Measurements from ENCODE around the gene ST3GAL2. TPM values are rescaled to one million over a fixed set of nuclear protein-coding genes. Genes with fewer than 3 reads are reported as not detected.
"Not testable (repeated sequence)": the region's sequence is repeated elsewhere in the genome, so short reads cannot be mapped to it uniquely, and the experiment has no call there.

The ST3GAL2 gene
- total RNA-seq, 2 experiments from 2014 or later: 14.8 to 16.6 TPM

DNA sequence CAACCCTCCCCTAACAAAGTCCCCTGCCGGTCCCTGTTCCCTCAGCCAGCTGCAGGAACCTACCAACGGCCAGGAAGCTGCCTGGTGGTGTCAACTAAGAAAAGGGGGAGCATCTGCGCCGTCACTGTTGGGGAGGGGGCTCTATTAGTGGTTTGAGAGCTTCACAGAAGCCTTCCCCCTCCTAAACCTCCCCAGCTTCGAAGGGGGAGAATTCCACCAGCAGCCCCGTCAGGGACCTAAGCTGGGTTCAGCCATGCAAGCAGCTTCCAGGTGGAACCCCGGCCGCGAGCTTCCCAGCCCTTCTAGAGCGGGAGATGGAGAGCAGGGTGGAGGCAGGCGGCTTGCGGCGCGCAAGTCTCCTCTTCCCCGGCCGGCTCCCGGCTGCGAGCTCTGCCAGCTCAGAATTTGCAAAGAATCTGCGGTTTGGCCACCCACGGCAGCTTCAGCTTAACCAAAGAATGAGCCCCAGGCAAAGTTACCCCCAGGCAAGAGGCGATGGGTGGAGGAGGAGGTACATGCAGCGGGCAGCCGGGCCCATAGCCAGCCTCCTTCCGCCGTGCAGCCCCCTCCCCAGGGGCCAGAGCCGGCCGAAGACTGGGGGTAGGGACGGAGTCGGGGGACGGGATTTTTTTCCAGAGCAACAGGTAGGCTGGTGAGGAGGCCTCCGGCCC, 58.5 kb downstream of the ST3GAL2 start:
- no peaks in the 10 kb centered on the region for H3K9me3 Mint-ChIP-seq (ENCODE audit: low read depth)
- H3K27me3 Mint-ChIP-seq: no peaks in the 10 kb centered on the region

DNA sequence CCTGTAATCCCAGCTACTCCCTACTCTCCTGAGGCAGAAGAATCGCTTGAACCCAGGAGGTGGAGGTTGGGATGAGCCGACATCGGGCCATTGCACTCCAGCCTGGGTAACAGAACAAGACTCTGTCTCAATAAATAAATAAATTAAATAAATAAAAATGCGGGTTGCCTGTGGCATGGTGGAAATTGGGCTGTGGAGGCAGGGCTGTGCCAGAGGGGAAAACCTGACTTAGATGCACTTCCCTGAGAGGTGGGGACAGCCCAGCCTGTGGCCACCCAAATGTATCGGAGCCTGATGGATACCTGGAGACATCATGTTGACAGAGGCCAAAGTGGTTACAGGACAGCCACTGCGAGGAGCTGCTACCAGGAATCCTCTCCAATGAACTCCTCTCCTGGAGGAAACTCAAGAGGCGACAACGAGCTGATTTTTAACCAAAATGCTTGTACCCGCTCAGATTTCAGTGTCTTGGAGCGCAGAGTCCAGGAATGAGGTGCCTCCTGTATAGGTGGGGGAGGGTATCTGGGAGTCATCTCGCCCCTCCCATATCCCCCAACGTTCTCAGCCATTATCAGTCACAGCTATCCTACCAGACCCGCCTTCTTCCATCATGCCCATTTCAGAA, 59.9 kb downstream of the ST3GAL2 start:
- Mint-ChIP-seq H3K36me3 (ENCODE audit: low read depth) (peaks cover 25% of the 10 kb centered on the region), H3K27me3 (no peaks in the 10 kb centered on the region), H3K4me3 (peak overlapping the region; percentile 86), H3K27ac (peak overlapping the region; percentile 31), H3K9me3 (ENCODE audit: low read depth) (no peaks in the 10 kb centered on the region), H3K4me1 (peaks cover 12% of the 10 kb centered on the region)
- DNase-seq (no peak), ATAC-seq (no peak)
- POLR2A ChIA-PET: interaction anchor here (1.1 to 2.9 kb wide), 3 partner anchors 33 to 146 kb away, joined by 4 to 27 read pairs (median 17); partner anchors contain the start of genes COG4 and DDX19A
- intact Hi-C loops (cut with DNase I, micrococcal nuclease): no loop called here
- CTCF ChIA-PET: interaction anchor here (1.2 to 2.7 kb wide), 3 partner anchors 118 to 274 kb away, joined by 4 to 8 read pairs (median 4); partner anchors contain the start of gene COG4

More for the DNA sequence above, 58.5 kb downstream of the ST3GAL2 start:
- peak; percentile 92 for DNase-seq
- POLR2A ChIA-PET: interaction anchor here (0.6 to 2.9 kb wide), 13 partner anchors 10 to 816 kb away, joined by 3 to 27 read pairs (median 4); partner anchors contain the start of genes AARS1, COG4, DDX19A and ST3GAL2
- ATAC-seq: peak; percentile 45
- peaks cover 12% of the 10 kb centered on the region for H3K4me1 Mint-ChIP-seq
- peaks cover 23% of the 10 kb centered on the region for H3K36me3 Mint-ChIP-seq (ENCODE audit: low read depth)
- CTCF ChIA-PET: interaction anchor here (0.6 to 2.7 kb wide), 11 partner anchors 10 to 391 kb away, joined by 3 to 8 read pairs (median 4); partner anchors contain the start of gene FCSK
- H3K27ac Mint-ChIP-seq: peak overlapping the region; percentile 91
- peak overlapping the region; percentile 86 for H3K4me3 Mint-ChIP-seq
- intact Hi-C loops (cut with DNase I, micrococcal nuclease): loop anchor here (1.0 to 5.0 kb wide), 3 partner anchors 50 to 272 kb away; partner anchors contain the start of gene AARS1 (in 1 of the 2)

DNA sequence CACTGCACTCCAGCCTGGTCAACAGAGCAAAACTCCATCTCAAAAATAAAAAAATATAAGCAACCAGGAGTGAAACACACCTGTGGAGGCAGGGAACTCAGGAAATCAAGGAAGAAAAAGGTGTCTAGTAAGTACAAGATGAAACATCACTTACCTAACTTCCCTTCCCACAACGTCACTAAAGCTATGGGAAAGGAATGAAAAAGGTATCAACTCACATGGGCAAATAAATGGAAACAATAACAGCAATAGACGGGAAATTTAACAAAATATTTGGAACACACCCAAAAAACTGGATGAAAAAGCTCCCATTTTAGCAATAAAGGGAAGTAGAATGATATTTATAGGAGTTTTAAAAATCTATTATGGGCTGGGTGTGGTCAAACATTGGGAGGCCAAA, 61.1 kb downstream of the ST3GAL2 start:
- Mint-ChIP-seq H3K4me3 (peak overlapping the region; percentile 15), H3K27me3 (no peaks in the 10 kb centered on the region), H3K36me3 (ENCODE audit: low read depth) (peaks cover 30% of the 10 kb centered on the region), H3K4me1 (peaks cover 12% of the 10 kb centered on the region), H3K9me3 (ENCODE audit: low read depth) (no peaks in the 10 kb centered on the region), H3K27ac (peak overlapping the region; percentile 79)
- POLR2A ChIA-PET: interaction anchor here (0.8 to 0.9 kb wide), 2 partner anchors 99 to 152 kb away, joined by 3 to 6 read pairs; no protein-coding TSS in a partner anchor
- CTCF ChIA-PET: interaction anchor here (0.9 to 1.2 kb wide), 3 partner anchors 40 to 276 kb away, joined by 3 to 4 read pairs (median 4); partner anchors contain the start of gene COG4
- no peak for ATAC-seq
- no peak for DNase-seq
- intact Hi-C loops (cut with DNase I, micrococcal nuclease): no loop called here

DNA sequence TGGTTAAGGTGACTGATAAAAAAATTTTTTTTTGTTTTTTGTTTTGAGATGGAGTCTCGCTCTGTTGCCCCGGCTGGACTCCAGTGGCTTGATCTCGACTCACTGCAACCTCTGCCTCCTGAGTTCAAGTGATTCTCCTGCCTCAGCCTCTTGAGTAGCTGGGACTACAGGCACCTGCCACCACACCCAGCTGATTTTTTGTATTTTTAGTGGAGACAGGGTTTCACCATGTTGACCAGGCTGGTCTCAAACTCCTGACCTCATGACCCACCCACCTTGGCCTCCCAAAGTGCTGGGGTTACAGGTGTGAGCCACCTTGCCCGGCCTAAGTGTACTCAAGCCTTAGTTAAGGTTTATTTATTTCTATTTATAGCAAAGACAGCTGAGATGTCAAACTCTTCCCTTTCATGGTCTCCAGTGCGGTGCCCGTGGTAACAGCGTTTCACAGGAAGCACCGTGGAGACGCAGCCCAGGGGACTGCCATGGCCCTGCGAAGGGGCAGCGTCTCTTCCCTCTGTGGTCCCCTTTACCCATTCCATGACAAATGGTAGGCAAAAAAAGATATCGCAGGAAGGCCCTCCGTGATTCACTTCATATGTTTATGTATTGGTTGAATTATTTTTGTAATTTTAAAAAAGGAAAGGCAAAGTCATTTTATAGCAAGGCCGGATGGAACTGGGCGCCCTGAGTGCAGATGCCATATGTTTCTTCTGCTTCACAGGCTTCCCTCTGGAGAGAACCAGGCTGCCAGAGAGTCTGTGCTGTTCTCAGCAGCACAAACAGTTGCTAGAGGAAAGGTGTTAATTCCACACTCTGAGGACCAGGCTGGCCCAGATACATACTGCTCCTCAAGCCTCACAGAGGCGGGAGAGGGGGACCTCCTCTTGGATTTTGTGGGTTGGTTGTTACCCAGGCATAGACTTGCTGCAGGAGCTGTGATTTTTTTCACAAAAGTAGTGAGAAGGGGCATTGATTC, 63.0 kb downstream of the ST3GAL2 start:
- H3K36me3 Mint-ChIP-seq (ENCODE audit: low read depth): peaks cover 41% of the 10 kb centered on the region
- DNase-seq (no peak), ATAC-seq (no peak)
- no peaks in the 10 kb centered on the region for H3K9me3 Mint-ChIP-seq (ENCODE audit: low read depth)
- intact Hi-C loops (cut with DNase I, micrococcal nuclease): no loop called here
- H3K4me3 Mint-ChIP-seq: no peak overlapping the region
- H3K27ac Mint-ChIP-seq: peak overlapping the region; percentile 34
- POLR2A ChIA-PET: no interaction called here
- H3K27me3 Mint-ChIP-seq: no peaks in the 10 kb centered on the region
- peaks cover 9% of the 10 kb centered on the region for H3K4me1 Mint-ChIP-seq
- CTCF ChIA-PET: no interaction called here

DNA sequence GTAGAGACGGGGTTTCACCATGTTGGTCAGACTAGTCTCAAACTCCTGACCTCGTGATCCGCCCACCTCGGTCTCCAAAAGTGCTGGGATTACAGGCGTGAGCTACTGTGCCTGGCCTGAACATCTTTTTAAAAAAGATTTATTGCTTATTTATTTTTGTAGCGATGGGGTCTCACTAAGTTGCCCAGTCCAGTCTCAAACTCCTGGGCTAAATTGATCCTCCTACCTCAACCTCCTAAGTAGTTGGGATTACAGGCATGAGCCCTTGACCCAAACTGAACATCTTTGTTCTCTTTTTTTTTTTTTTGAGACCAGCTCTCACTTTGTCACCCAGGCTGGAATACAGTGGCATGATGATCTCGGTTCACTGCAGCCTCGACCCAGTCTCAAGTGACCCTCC, 64.7 kb downstream of the ST3GAL2 start:
- H3K4me3 Mint-ChIP-seq: no peak overlapping the region
- intact Hi-C loops (cut with DNase I, micrococcal nuclease): loop anchor here in 1 of 2 experiments (5.0 kb wide), 1 partner anchor 398 kb away; no protein-coding TSS in a partner anchor
- peaks cover 47% of the 10 kb centered on the region for H3K36me3 Mint-ChIP-seq (ENCODE audit: low read depth)
- no peaks in the 10 kb centered on the region for H3K27me3 Mint-ChIP-seq
- CTCF ChIA-PET: interaction anchor here (0.7 kb wide), 1 partner anchor 274 kb away, joined by 3 read pairs; no protein-coding TSS in a partner anchor
- no peaks in the 10 kb centered on the region for H3K9me3 Mint-ChIP-seq (ENCODE audit: low read depth)
- no peak overlapping the region for H3K27ac Mint-ChIP-seq
- ATAC-seq: no peak
- H3K4me1 Mint-ChIP-seq: peaks cover 8% of the 10 kb centered on the region
- POLR2A ChIA-PET: interaction anchor here (0.7 to 0.8 kb wide), 2 partner anchors 28 to 188 kb away, joined by 3 to 4 read pairs; partner anchors contain the start of gene DDX19A
- DNase-seq: no peak

DNA sequence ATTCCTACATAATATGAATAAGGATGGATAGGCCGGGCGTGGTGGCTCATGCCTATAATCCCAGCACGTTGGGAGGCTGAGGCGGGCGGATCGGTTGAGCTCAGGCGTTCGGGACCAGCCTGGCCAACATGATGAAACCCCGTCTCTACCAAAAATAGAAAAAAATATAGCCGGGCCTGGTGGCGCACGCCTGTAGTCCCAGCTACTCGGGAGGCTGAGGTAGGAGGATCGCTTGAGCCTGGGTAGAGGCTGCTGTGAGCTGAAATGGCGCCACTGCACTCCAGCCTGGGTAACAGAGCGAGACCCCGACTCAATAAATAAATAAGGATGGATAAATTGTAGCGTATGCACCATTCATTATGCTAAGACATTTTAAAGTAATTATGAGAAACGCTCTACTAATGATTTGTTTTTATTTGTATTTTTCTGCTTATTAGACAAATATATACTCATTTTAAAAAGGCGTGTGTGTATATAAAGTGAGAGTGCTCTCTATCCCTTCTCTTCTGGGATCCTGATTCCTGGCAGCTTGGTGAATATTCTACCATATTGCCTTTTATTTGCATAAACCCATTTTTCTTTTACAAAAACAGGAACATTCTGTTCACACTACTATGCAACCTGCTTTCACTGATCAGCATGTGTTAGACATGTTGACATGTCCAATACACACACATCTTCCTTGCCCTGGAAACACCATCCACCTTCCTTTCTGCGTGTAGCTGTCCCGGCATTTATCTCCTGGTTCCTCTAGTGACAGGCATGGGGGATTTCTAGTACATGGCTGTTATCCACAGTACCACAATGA, 65.8 kb downstream of the ST3GAL2 start:
- no peaks in the 10 kb centered on the region for H3K9me3 Mint-ChIP-seq (ENCODE audit: low read depth)
- H3K27ac Mint-ChIP-seq: no peak overlapping the region
- ATAC-seq (no peak), DNase-seq (no peak)
- peaks cover 52% of the 10 kb centered on the region for H3K36me3 Mint-ChIP-seq (ENCODE audit: low read depth)
- POLR2A ChIA-PET: no interaction called here
- intact Hi-C loops (cut with DNase I, micrococcal nuclease): loop anchor here in 1 of 2 experiments (5.0 kb wide), 1 partner anchor 399 kb away; no protein-coding TSS in a partner anchor
- CTCF ChIA-PET: interaction anchor here (1.0 kb wide), 1 partner anchor 13 kb away, joined by 4 read pairs; no protein-coding TSS in a partner anchor
- H3K4me3 Mint-ChIP-seq: no peak overlapping the region
- no peaks in the 10 kb centered on the region for H3K27me3 Mint-ChIP-seq
- peaks cover 7% of the 10 kb centered on the region for H3K4me1 Mint-ChIP-seq

DNA sequence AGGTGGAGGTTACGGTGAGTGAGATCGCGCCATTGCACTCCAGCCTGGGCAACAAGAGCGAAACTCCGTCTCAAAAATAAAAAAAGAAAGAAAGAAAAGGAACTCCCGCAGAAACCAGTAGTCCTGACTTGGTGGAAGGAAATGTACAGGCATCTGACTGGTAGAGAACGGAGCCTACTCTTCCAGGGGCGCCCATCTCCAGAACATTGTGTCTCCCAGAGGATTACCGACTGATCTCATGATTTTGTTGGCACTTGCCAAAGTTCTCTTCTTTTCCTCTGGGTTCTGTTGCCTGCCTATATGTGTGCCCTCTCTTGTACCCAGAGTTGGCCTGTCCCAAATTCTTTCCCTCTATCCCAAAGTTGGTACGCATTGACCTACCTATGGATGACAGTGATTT, 68.0 kb downstream of the ST3GAL2 start:
- H3K4me1 Mint-ChIP-seq: peaks cover 4% of the 10 kb centered on the region
- ChIA-PET CTCF (interaction anchor here (1.5 to 2.4 kb wide), 3 partner anchors 10 to 400 kb away, joined by 6 to 10 read pairs (median 7); no protein-coding TSS in a partner anchor), POLR2A (no interaction called here)
- ATAC-seq (no peak), DNase-seq (no peak)
- intact Hi-C loops (cut with DNase I, micrococcal nuclease): loop anchor here in 1 of 2 experiments (1.0 to 5.0 kb wide), 2 partner anchors 282 to 401 kb away; no protein-coding TSS in a partner anchor
- H3K27me3 Mint-ChIP-seq: no peaks in the 10 kb centered on the region
- peaks cover 51% of the 10 kb centered on the region for H3K36me3 Mint-ChIP-seq (ENCODE audit: low read depth)
- H3K4me3 Mint-ChIP-seq: no peak overlapping the region
- no peaks in the 10 kb centered on the region for H3K9me3 Mint-ChIP-seq (ENCODE audit: low read depth)
- no peak overlapping the region for H3K27ac Mint-ChIP-seq

DNA sequence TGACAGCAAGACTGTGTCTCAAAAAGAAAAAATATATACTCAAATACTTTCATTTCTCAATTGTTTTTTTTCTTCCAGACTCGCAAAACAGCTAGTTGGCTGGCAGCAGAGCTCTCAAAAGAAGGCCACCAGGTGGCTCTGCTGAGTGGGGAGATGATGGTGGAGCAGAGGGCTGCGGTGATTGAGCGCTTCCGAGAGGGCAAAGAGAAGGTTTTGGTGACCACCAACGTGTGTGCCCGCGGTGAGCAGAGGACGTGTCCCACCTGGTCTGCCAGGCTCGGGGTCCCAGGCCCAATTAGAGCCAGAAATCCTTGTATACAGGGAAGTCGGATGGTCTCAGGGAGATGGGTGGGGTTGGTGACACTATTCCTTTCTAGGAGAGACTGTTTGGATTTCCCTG, 68.8 kb downstream of the ST3GAL2 start:
- POLR2A ChIA-PET: interaction anchor here (0.6 to 1.0 kb wide), 2 partner anchors 10 to 84 kb away, joined by 3 to 4 read pairs; partner anchors contain the start of gene FCSK
- H3K36me3 Mint-ChIP-seq (ENCODE audit: low read depth): peaks cover 51% of the 10 kb centered on the region
- not testable (repeated sequence) for H3K4me1 Mint-ChIP-seq; H3K9me3 Mint-ChIP-seq (ENCODE audit: low read depth); H3K4me3 Mint-ChIP-seq; H3K27ac Mint-ChIP-seq; H3K27me3 Mint-ChIP-seq
- DNase-seq: peak; percentile 63
- intact Hi-C loops (cut with DNase I, micrococcal nuclease): loop anchor here in 1 of 2 experiments (1.0 to 5.0 kb wide), 2 partner anchors 283 to 402 kb away; no protein-coding TSS in a partner anchor
- peak; percentile 82 for ATAC-seq
- CTCF ChIA-PET: interaction anchor here (0.6 to 2.4 kb wide), 13 partner anchors 10 to 683 kb away, joined by 3 to 10 read pairs (median 3); no protein-coding TSS in a partner anchor

DNA sequence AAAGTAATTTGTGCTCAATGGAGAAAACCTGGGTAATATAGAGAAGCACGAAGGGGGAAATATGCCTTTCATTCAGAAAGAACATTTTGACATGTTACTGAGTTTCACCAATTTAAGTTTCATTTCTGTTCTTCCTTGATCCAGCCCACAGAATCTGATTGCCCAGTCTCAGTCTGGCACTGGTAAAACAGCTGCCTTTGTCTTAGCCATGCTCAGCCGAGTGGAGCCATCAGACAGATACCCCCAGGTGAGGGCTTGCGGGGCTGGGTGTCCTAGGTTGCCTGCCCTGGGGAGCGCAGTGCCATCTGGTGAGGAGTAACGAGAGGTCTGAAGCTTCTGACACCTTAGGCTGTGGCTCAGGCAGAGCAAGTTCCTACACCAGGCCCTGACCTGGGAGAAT, 74.5 kb downstream of the ST3GAL2 start:
- peaks cover 44% of the 10 kb centered on the region for H3K36me3 Mint-ChIP-seq (ENCODE audit: low read depth)
- ATAC-seq (peak; percentile 30), DNase-seq (peak; percentile 8)
- H3K27me3 Mint-ChIP-seq: no peaks in the 10 kb centered on the region
- no peaks in the 10 kb centered on the region for H3K9me3 Mint-ChIP-seq (ENCODE audit: low read depth)
- POLR2A ChIA-PET: no interaction called here
- peak overlapping the region; percentile 55 for H3K27ac Mint-ChIP-seq
- no peak overlapping the region for H3K4me3 Mint-ChIP-seq
- H3K4me1 Mint-ChIP-seq: no peaks in the 10 kb centered on the region
- CTCF ChIA-PET: no interaction called here
- intact Hi-C loops (cut with DNase I, micrococcal nuclease): no loop called here

DNA sequence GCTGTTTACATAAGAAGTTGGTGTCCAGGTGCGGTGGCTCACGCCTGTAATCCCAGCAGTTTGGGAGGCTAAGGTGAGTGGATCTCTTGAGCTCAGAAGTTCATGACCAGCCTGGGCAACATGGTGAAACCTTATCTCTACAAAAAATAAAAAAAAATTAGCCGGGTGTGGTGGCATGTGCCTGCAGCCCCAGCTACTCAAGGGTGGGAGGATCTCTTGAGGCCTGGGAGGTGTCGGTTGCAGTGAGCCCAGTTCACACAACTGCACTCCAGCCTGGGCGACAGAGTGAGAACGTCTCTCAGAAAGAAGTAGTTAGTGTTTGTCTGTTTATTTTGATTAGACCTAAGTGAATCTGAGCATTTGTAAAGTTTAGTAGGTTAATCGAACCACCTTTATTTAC, 79.3 kb downstream of the ST3GAL2 start:
- no peaks in the 10 kb centered on the region for H3K27me3 Mint-ChIP-seq
- no peak overlapping the region for H3K4me3 Mint-ChIP-seq
- H3K4me1 Mint-ChIP-seq: no peaks in the 10 kb centered on the region
- intact Hi-C loops (cut with DNase I, micrococcal nuclease): no loop called here
- no peak for DNase-seq
- peaks cover 38% of the 10 kb centered on the region for H3K36me3 Mint-ChIP-seq (ENCODE audit: low read depth)
- no peaks in the 10 kb centered on the region for H3K9me3 Mint-ChIP-seq (ENCODE audit: low read depth)
- CTCF ChIA-PET: interaction anchor here (0.8 kb wide), 1 partner anchor 10 kb away, joined by 3 read pairs; no protein-coding TSS in a partner anchor
- POLR2A ChIA-PET: interaction anchor here (1.0 kb wide), 1 partner anchor 22 kb away, joined by 3 read pairs; no protein-coding TSS in a partner anchor
- H3K27ac Mint-ChIP-seq: no peak overlapping the region
- no peak for ATAC-seq

All from activated CD4-positive, alpha-beta T cell treated with anti-CD3 and anti-CD28 coated beads for 36 hours (primary cell).